Mesendoderm (in vitro differentiated cells): ENCODE results near the gene ELF1.
"Not testable (repeated sequence)": the region's sequence is repeated elsewhere in the genome, so short reads cannot be mapped to it uniquely, and the experiment has no call there.

ENCODE experiments used
- DNase-seq: peaks from one replicate; pipeline ENCODE4 v3.0.0; 2013
- H2AK5ac ChIP-seq: 2 replicates; pipeline ENCODE4 v1.6.1; 2013; ENCODE audit warnings: low read length, inconsistent platforms
- H2BK120ac ChIP-seq: 2 replicates; pipeline ENCODE4 v1.6.1; 2013; ENCODE audit warnings: low read depth, mild to moderate bottlenecking, low read length, moderate library complexity, mixed read lengths
- H2BK15ac ChIP-seq: replicated peaks from 2 replicates; pipeline ENCODE4 v1.6.1; 2013; ENCODE audit warnings: low read depth, mild to moderate bottlenecking, moderate library complexity
- H2BK5ac ChIP-seq: 2 replicates; pipeline ENCODE4 v1.6.1; 2013; ENCODE audit warnings: low read length, inconsistent platforms
- H3K18ac ChIP-seq: 2 replicates; pipeline ENCODE4 v1.6.1; 2013; ENCODE audit warnings: mild to moderate bottlenecking, low read length, mixed read lengths
- H3K23ac ChIP-seq: one replicate; pipeline ENCODE4 v1.6.1; 2013; ENCODE audit warnings: low read length
- H3K27ac ChIP-seq: 2 replicates; pipeline ENCODE4 v1.5.1; 2013; ENCODE audit warnings: low read depth, mild to moderate bottlenecking, inconsistent platforms, low read length, moderate library complexity
- H3K27me3 ChIP-seq: 2 replicates; pipeline ENCODE4 v1.6.1; 2013; ENCODE audit warnings: low read length, control low read depth, mild to moderate bottlenecking, inconsistent platforms; ENCODE audit not compliant: insufficient read depth, poor library complexity
- H3K36me3 ChIP-seq: 2 replicates; pipeline ENCODE4 v1.6.1; 2013; ENCODE audit warnings: low read length, inconsistent platforms; ENCODE audit not compliant: control insufficient read depth, insufficient read depth
- H3K4ac ChIP-seq: one replicate; pipeline ENCODE4 v1.6.1; 2013; ENCODE audit warnings: low read depth, mild to moderate bottlenecking, low read length, moderate library complexity
- H3K4me1 ChIP-seq: 2 replicates; pipeline ENCODE4 v1.6.1; 2013; ENCODE audit warnings: low read depth, low read length, inconsistent platforms; ENCODE audit not compliant: control insufficient read depth
- H3K4me2 ChIP-seq: 2 replicates; pipeline ENCODE4 v1.6.1; 2013; ENCODE audit warnings: low read length
- H3K4me3 ChIP-seq: 2 replicates; pipeline ENCODE4 v1.5.1; 2013; ENCODE audit warnings: mild to moderate bottlenecking, low read length
- H3K56ac ChIP-seq: one replicate; pipeline ENCODE4 v1.6.1; 2013; ENCODE audit warnings: low read length
- H3K79me1 ChIP-seq: 2 replicates; pipeline ENCODE4 v1.6.1; 2013; ENCODE audit warnings: low read length, inconsistent platforms
- H3K79me2 ChIP-seq: 2 replicates; pipeline ENCODE4 v1.6.1; 2013; ENCODE audit warnings: mild to moderate bottlenecking, low read length; ENCODE audit not compliant: control insufficient read depth, insufficient read depth
- H3K9ac ChIP-seq: 2 replicates; pipeline ENCODE4 v1.6.1; 2013; ENCODE audit warnings: low read length, inconsistent platforms
- H4K5ac ChIP-seq: one replicate; pipeline ENCODE4 v1.6.1; 2013; ENCODE audit warnings: low read length
- H4K8ac ChIP-seq: one replicate; pipeline ENCODE4 v1.6.1; 2013; ENCODE audit warnings: low read depth, mild to moderate bottlenecking, control low read depth, low read length, moderate library complexity
- WGBS: extraction: QIAGEN DNeasy Blood & Tissue Kit; methylation state at CpG from one replicate; pipeline ENCODE4 v1.1.7; 2013; ENCODE audit warnings: low lambda C conversion rate, missing lambda C conversion rate; ENCODE audit not compliant: insufficient coverage; ENCODE audit errors: extremely low coverage; 5-methylcytosine and 5-hydroxymethylcytosine counted together

Gene ELF1

GRCh38 chr13:41049480-41050440, 30.6 kb upstream of the ELF1 start:
- Histone ChIP-seq H3K27me3 (no peaks in the 10 kb centered on the region), H3K27ac (no peak overlapping the region), H2BK120ac (no peak overlapping the region), H3K79me1 (no peaks in the 10 kb centered on the region), H3K4me1 (no peaks in the 10 kb centered on the region), H3K56ac (no peak overlapping the region), H3K4me3 (no peak overlapping the region), H3K4me2 (no peak overlapping the region), H3K79me2 (no peaks in the 10 kb centered on the region), H3K23ac (no peak overlapping the region), H2BK15ac (no peak overlapping the region), H3K36me3 (no peaks in the 10 kb centered on the region), H4K5ac (no peak overlapping the region), H3K9ac (no peak overlapping the region), H2AK5ac (no peak overlapping the region), H4K8ac (no peak overlapping the region), H3K18ac (no peak overlapping the region), H2BK5ac (no peak overlapping the region), H3K4ac (no peak overlapping the region)
- DNase-seq, result no peak
- WGBS, result no CpG with 5 or more reads among the region's 4 CpGs

GRCh38 chr13:41048640-41049039, 29.5 kb upstream of the ELF1 start:
- Histone ChIP-seq H3K79me1 (no peaks in the 10 kb centered on the region), H3K4me1 (no peaks in the 10 kb centered on the region), H3K27ac (no peak overlapping the region), H3K27me3 (no peaks in the 10 kb centered on the region), H3K4me2 (no peak overlapping the region), H4K5ac (no peak overlapping the region), H3K23ac (no peak overlapping the region), H2BK5ac (no peak overlapping the region), H3K18ac (no peak overlapping the region), H2AK5ac (no peak overlapping the region), H2BK15ac (no peak overlapping the region), H3K56ac (no peak overlapping the region), H3K79me2 (no peaks in the 10 kb centered on the region), H3K4ac (no peak overlapping the region), H4K8ac (no peak overlapping the region), H2BK120ac (no peak overlapping the region), H3K9ac (no peak overlapping the region), H3K4me3 (no peak overlapping the region), H3K36me3 (no peaks in the 10 kb centered on the region)
- DNase-seq, result no peak
- WGBS, result 100% methylated on average over 1 of the region's 5 CpGs

GRCh38 chr13:41042419-41042818, 23.3 kb upstream of the ELF1 start:
- H2BK120ac ChIP-seq, H4K8ac ChIP-seq, H3K27me3 ChIP-seq, H2AK5ac ChIP-seq, H3K79me1 ChIP-seq, H3K36me3 ChIP-seq, H4K5ac ChIP-seq, H2BK15ac ChIP-seq, H3K27ac ChIP-seq, H3K9ac ChIP-seq, H2BK5ac ChIP-seq, H3K23ac ChIP-seq, H3K56ac ChIP-seq, H3K4me3 ChIP-seq, H3K79me2 ChIP-seq, H3K4me2 ChIP-seq, H3K18ac ChIP-seq, H3K4me1 ChIP-seq, H3K4ac ChIP-seq, DNase-seq: not testable (repeated sequence)
- no CpG with 5 or more reads among the region's 4 CpGs for WGBS

- H3K4me2 ChIP-seq, result no peak overlapping the region
- no peak overlapping the region for H3K23ac ChIP-seq
- H3K36me3 ChIP-seq, result no peaks in the 10 kb centered on the region
- H2BK120ac ChIP-seq, result no peak overlapping the region
- no peak overlapping the region for H2AK5ac ChIP-seq
- no peak overlapping the region for H3K9ac ChIP-seq
- H3K79me1 ChIP-seq, result no peaks in the 10 kb centered on the region
- no peak overlapping the region for H3K18ac ChIP-seq
- no peak overlapping the region for H2BK5ac ChIP-seq
- H3K56ac ChIP-seq, result no peak overlapping the region
- WGBS, result 100% methylated on average over 2 of the region's 9 CpGs
- H3K4me1 ChIP-seq, result no peaks in the 10 kb centered on the region
- H3K27ac ChIP-seq, result no peak overlapping the region
- H2BK15ac ChIP-seq, result no peak overlapping the region
- no peaks in the 10 kb centered on the region for H3K79me2 ChIP-seq
- no peaks in the 10 kb centered on the region for H3K27me3 ChIP-seq
- no peak for DNase-seq
- H4K8ac ChIP-seq, result no peak overlapping the region
- no peak overlapping the region for H3K4ac ChIP-seq
- no peak overlapping the region for H4K5ac ChIP-seq
- no peak overlapping the region for H3K4me3 ChIP-seq
Measured at GRCh38 chr13:41040584-41041334, 21.6 kb upstream of the ELF1 start.

- Histone ChIP-seq H3K56ac (no peak overlapping the region), H3K23ac (no peak overlapping the region), H3K18ac (no peak overlapping the region), H3K4me3 (no peak overlapping the region), H2BK5ac (no peak overlapping the region), H2BK120ac (no peak overlapping the region), H3K27ac (no peak overlapping the region), H3K27me3 (no peaks in the 10 kb centered on the region), H2BK15ac (no peak overlapping the region), H3K79me2 (no peaks in the 10 kb centered on the region), H3K9ac (no peak overlapping the region), H3K4me2 (no peak overlapping the region), H3K4me1 (no peaks in the 10 kb centered on the region), H3K36me3 (no peaks in the 10 kb centered on the region), H2AK5ac (no peak overlapping the region), H3K79me1 (no peaks in the 10 kb centered on the region), H3K4ac (no peak overlapping the region), H4K5ac (no peak overlapping the region), H4K8ac (no peak overlapping the region)
- DNase-seq, result no peak
Measured at GRCh38 chr13:41039746-41040145, 20.6 kb upstream of the ELF1 start.
